GM19452 (cell line): ENCODE data around the gene ZNF223.

ENCODE experiments used
- ATAC-seq: cut with Tn5 transposase; IDR thresholded peaks from one replicate; pipeline ENCODE4 v1.9.1; 2021; ENCODE audit not compliant: unreplicated experiment

The ZNF223 gene

GRCh38 chr19:44051650-44052402 lies at the start of gene ZNF223:
Gene ZNF223 (plus strand): TSS chr19:44052036. CDS start chr19:44055177, 3,141 bp downstream.
- peak; percentile 79 for ATAC-seq

- ATAC-seq = no peak
These were observed 49.6 kb upstream of the ZNF223 start for GRCh38 chr19:44002212-44002565.

GRCh38 chr19:44002566-44003460 lies 49.0 kb upstream of the ZNF223 start, which contains the start of gene ZNF230:
Gene ZNF230 (plus strand): TSS chr19:44002957. CDS start chr19:44007079, 4,122 bp downstream.
- peak; percentile 86 for ATAC-seq

GRCh38 chr19:44003461-44004009 lies 48.3 kb upstream of the ZNF223 start:
- no peak for ATAC-seq

- no peak for ATAC-seq
These were observed 45.9 kb upstream of the ZNF223 start for GRCh38 chr19:44005973-44006372.

- no peak for ATAC-seq
These were observed 44.4 kb upstream of the ZNF223 start for GRCh38 chr19:44007473-44007872.

- no peak for ATAC-seq
These were observed 41.4 kb upstream of the ZNF223 start for GRCh38 chr19:44010468-44010867.

- no peak for ATAC-seq
These were observed 32.3 kb upstream of the ZNF223 start for GRCh38 chr19:44019498-44019897.

- ATAC-seq = no peak
These were observed 30.6 kb upstream of the ZNF223 start for GRCh38 chr19:44021221-44021620.

- no peak for ATAC-seq
These were observed 27.0 kb upstream of the ZNF223 start for GRCh38 chr19:44024900-44025216.

GRCh38 chr19:44025217-44025936 lies 26.5 kb upstream of the ZNF223 start, which contains the start of gene ZNF222:
Gene ZNF222 (plus strand): TSS chr19:44025379. CDS start chr19:44025437, 58 bp downstream.
- ATAC-seq = peak; percentile 97

- ATAC-seq = no peak
These were observed 25.2 kb upstream of the ZNF223 start for GRCh38 chr19:44026622-44027021.

GRCh38 chr19:44032001-44032610 lies 19.7 kb upstream of the ZNF223 start:
- no peak for ATAC-seq

GRCh38 chr19:44042147-44042546 lies 9.7 kb upstream of the ZNF223 start:
- ATAC-seq = no peak

GRCh38 chr19:44050740-44051649 lies 841 bp upstream of the ZNF223 start:
- ATAC-seq = peak; percentile 45

GRCh38 chr19:44055870-44056269 lies 4.0 kb downstream of the ZNF223 start:
- ATAC-seq = no peak

- ATAC-seq = no peak
These were observed 7.4 kb downstream of the ZNF223 start for GRCh38 chr19:44059229-44059628.

GRCh38 chr19:44061038-44061437 lies 9.2 kb downstream of the ZNF223 start:
- ATAC-seq = no peak

GRCh38 chr19:44066305-44066704 lies 14.5 kb downstream of the ZNF223 start:
- no peak for ATAC-seq

- no peak for ATAC-seq
These were observed 17.6 kb downstream of the ZNF223 start for GRCh38 chr19:44069415-44069814.
